ENCODE data around the gene TMEM39A. TPM values are rescaled to one million over a fixed set of nuclear protein-coding genes. Genes with fewer than 3 reads are reported as not detected.

The TMEM39A gene
- total and polyA plus RNA-seq, 2 donors (not counting 1 experiment from before 2014, with no cell fraction given) = 8.5 to 39.9 TPM

GRCh38 chr3:119401503-119402440 is 61.6 kb downstream of the TMEM39A start:
- POLR2A ChIA-PET = no interaction called here
- Histone ChIP-seq H3K27me3 (replicated peaks in 1 of 4; ENCODE audit: control extremely low read depth in 1 of 4, control insufficient read depth in 3 of 4, insufficient read depth in 4 of 4, low read length in 3 of 4) (no peaks in the 10 kb centered on the region), H2AFZ (ENCODE audit: insufficient read depth, low read depth, low read length, poor library complexity, severe bottlenecking) (no peak overlapping the region), H3K9me3 (ENCODE audit: control extremely low read depth in 1 of 3, control insufficient read depth in 2 of 3, insufficient read depth in 1 of 3, low read length in 2 of 3) (no peaks in the 10 kb centered on the region), H3K36me3 (replicated peaks in 1 of 2; ENCODE audit: control extremely low read depth in 1 of 2, control insufficient read depth in 1 of 2, extremely low read depth in 1 of 2, insufficient read depth in 2 of 2, low read length in 1 of 2) (no peaks in the 10 kb centered on the region), H3K4me3 (ENCODE audit: control extremely low read depth in 1 of 5, extremely low read depth in 1 of 5, insufficient read depth in 1 of 5, low read depth in 2 of 5, low read length in 4 of 5) (no peak overlapping the region), H3K4me1 (ENCODE audit: control insufficient read depth in 2 of 2, insufficient read depth in 2 of 2, low read length in 2 of 2) (peaks cover 0 to 11% of the 10 kb centered on the region in 2 donors), H3K4me2 (replicated peaks; ENCODE audit: low read depth, low read length, poor library complexity, severe bottlenecking) (peak overlapping the region; percentile 5), H3K27ac (ENCODE audit: low read length in 2 of 2) (peak overlapping the region; percentile 43 to 52), H3K79me2 (ENCODE audit: control insufficient read depth, insufficient read depth, low read length) (no peaks in the 10 kb centered on the region), H4K20me1 (ENCODE audit: control insufficient read depth, insufficient read depth, low read length, poor library complexity, severe bottlenecking) (no peaks in the 10 kb centered on the region), H3K9ac (ENCODE audit: low read length) (no peak overlapping the region)
- ATAC-seq (ENCODE audit: low read depth) (peak; percentile 39), DNase-seq (peak; percentile 12)
- CTCF ChIA-PET = no interaction called here
- peak overlapping the region; percentile 64 for H3K27ac Mint-ChIP-seq
- intact Hi-C loops (cut with micrococcal nuclease) = no loop called here
- peaks cover 9% of the 10 kb centered on the region for H3K4me1 Mint-ChIP-seq
- 94% methylated on average over 33 of the region's 36 CpGs for WGBS (ENCODE audit: insufficient coverage)
- H3K4me3 Mint-ChIP-seq = peak overlapping the region; percentile 66
- no peaks in the 10 kb centered on the region for H3K27me3 Mint-ChIP-seq
- no peaks in the 10 kb centered on the region for H3K9me3 Mint-ChIP-seq (ENCODE audit: insufficient read depth)
- TF ChIP-seq, protein P1, sequence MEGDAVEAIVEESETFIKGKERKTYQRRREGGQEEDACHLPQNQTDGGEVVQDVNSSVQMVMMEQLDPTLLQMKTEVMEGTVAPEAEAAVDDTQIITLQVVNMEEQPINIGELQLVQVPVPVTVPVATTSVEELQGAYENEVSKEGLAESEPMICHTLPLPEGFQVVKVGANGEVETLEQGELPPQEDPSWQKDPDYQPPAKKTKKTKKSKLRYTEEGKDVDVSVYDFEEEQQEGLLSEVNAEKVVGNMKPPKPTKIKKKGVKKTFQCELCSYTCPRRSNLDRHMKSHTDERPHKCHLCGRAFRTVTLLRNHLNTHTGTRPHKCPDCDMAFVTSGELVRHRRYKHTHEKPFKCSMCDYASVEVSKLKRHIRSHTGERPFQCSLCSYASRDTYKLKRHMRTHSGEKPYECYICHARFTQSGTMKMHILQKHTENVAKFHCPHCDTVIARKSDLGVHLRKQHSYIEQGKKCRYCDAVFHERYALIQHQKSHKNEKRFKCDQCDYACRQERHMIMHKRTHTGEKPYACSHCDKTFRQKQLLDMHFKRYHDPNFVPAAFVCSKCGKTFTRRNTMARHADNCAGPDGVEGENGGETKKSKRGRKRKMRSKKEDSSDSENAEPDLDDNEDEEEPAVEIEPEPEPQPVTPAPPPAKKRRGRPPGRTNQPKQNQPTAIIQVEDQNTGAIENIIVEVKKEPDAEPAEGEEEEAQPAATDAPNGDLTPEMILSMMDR (IDR thresholded peaks at IDR 0.05) = no peak
- no peak for TF ChIP-seq EZH2 (IDR thresholded peaks at IDR 0.05; ENCODE audit: borderline replicate concordance, insufficient read depth, low read depth, low read length, poor library complexity, severe bottlenecking)

GRCh38 chr3:119401069-119401468 is 62.3 kb downstream of the TMEM39A start:
- no peak for ATAC-seq (ENCODE audit: low read depth)
- Histone ChIP-seq H3K4me2 (replicated peaks; ENCODE audit: low read depth, low read length, poor library complexity, severe bottlenecking) (peak overlapping the region; percentile 5), H3K4me3 (ENCODE audit: control extremely low read depth in 1 of 5, extremely low read depth in 1 of 5, insufficient read depth in 1 of 5, low read depth in 2 of 5, low read length in 4 of 5) (no peak overlapping the region), H3K4me1 (ENCODE audit: control insufficient read depth in 2 of 2, insufficient read depth in 2 of 2, low read length in 2 of 2) (peaks cover 0 to 11% of the 10 kb centered on the region in 2 donors), H3K79me2 (ENCODE audit: control insufficient read depth, insufficient read depth, low read length) (no peaks in the 10 kb centered on the region), H3K36me3 (replicated peaks in 1 of 2; ENCODE audit: control extremely low read depth in 1 of 2, control insufficient read depth in 1 of 2, extremely low read depth in 1 of 2, insufficient read depth in 2 of 2, low read length in 1 of 2) (no peaks in the 10 kb centered on the region), H3K9ac (ENCODE audit: low read length) (no peak overlapping the region), H2AFZ (ENCODE audit: insufficient read depth, low read depth, low read length, poor library complexity, severe bottlenecking) (no peak overlapping the region), H3K27ac (ENCODE audit: low read length in 2 of 2) (peak overlapping the region; percentile 43 to 52), H3K27me3 (replicated peaks in 1 of 4; ENCODE audit: control extremely low read depth in 1 of 4, control insufficient read depth in 3 of 4, insufficient read depth in 4 of 4, low read length in 3 of 4) (no peaks in the 10 kb centered on the region), H3K9me3 (ENCODE audit: control extremely low read depth in 1 of 3, control insufficient read depth in 2 of 3, insufficient read depth in 1 of 3, low read length in 2 of 3) (no peaks in the 10 kb centered on the region), H4K20me1 (ENCODE audit: control insufficient read depth, insufficient read depth, low read length, poor library complexity, severe bottlenecking) (no peaks in the 10 kb centered on the region)
- ChIA-PET CTCF (no interaction called here), POLR2A (no interaction called here)
- DNase-seq = no peak
- WGBS (ENCODE audit: insufficient coverage) = no CpG with 5 or more reads among the region's 5 CpGs
- H3K4me3 Mint-ChIP-seq = peak overlapping the region; percentile 66
- peaks cover 9% of the 10 kb centered on the region for H3K4me1 Mint-ChIP-seq
- TF ChIP-seq, protein P1 (IDR thresholded peaks at IDR 0.05) = no peak
- TF ChIP-seq EZH2 (IDR thresholded peaks at IDR 0.05; ENCODE audit: borderline replicate concordance, insufficient read depth, low read depth, low read length, poor library complexity, severe bottlenecking) = no peak
- H3K9me3 Mint-ChIP-seq (ENCODE audit: insufficient read depth) = no peaks in the 10 kb centered on the region
- peak overlapping the region; percentile 64 for H3K27ac Mint-ChIP-seq
- intact Hi-C loops (cut with micrococcal nuclease) = no loop called here
- no peaks in the 10 kb centered on the region for H3K27me3 Mint-ChIP-seq
